Panc1 (cell line): ENCODE measurements around the gene LYPLA2. TPM values are rescaled to one million over a fixed set of nuclear protein-coding genes. Genes with fewer than 3 reads are reported as not detected.

Experiments
- ATAC-seq: fragments of 200-7000 bp; cut with Tn5 transposase; 2 replicates; pipeline ENCODE4 v1.9.1; 2020; ENCODE audit warnings: mild to moderate bottlenecking, moderate library complexity
- BruUV-seq: library from RNA; stranded (reverse); fragments of 400-500 nt; replicated peaks from 2 replicates; lab custom pipeline; 2021; lab: Mats Ljungman, UMichigan
- CTCF ChIA-PET: fragments of 300-600 bp; sonication (Branson Sonifier 250); formaldehyde crosslinking; loops from one replicate; lab custom pipeline; 2022; ENCODE audit warnings: antibody characterized with exemption; lab: Charles Lee
- POLR2A ChIA-PET: fragments of 300-600 bp; sonication (Branson Sonifier 250); formaldehyde crosslinking; loops from one replicate; lab custom pipeline; 2022; ENCODE audit warnings: antibody characterized with exemption; lab: Charles Lee
- DNase-seq: peaks from one replicate; pipeline ENCODE4 v3.0.0-alpha.2; 2010; ENCODE audit warnings: low read depth, low spot score
- H3K27ac ChIP-seq: 2 replicates; pipeline ENCODE4 v1.5.1; 2011; ENCODE audit warnings: mild to moderate bottlenecking, low read length, inconsistent platforms
- H3K27me3 ChIP-seq: fragments of 200-500 bp; sonication (Bioruptor generic); 2 replicates; pipeline ENCODE4 v1.6.0; 2014; ENCODE audit warnings: low read length, inconsistent platforms; ENCODE audit not compliant: control insufficient read depth, insufficient read depth
- H3K36me3 ChIP-seq: fragments of 200-500 bp; sonication (Bioruptor generic); 2 replicates; pipeline ENCODE4 v1.5.1; 2014; ENCODE audit warnings: inconsistent platforms, mild to moderate bottlenecking, low read length, moderate library complexity; ENCODE audit not compliant: control insufficient read depth, insufficient read depth
- H3K4me1 ChIP-seq: 2 replicates; pipeline ENCODE4 v1.5.1; 2011; ENCODE audit warnings: inconsistent platforms, mild to moderate bottlenecking, low read length, moderate library complexity; ENCODE audit not compliant: control insufficient read depth, insufficient read depth
- H3K4me3 ChIP-seq, 2 experiments: 2 replicates each; pipeline ENCODE4 v1.5.1; 2011 to 2012; ENCODE audit warnings: low read depth in 2 of 2, low read length in 2 of 2, mild to moderate bottlenecking in 2 of 2, inconsistent platforms in 1 of 2, moderate library complexity in 1 of 2
- H3K9me3 ChIP-seq: fragments of 200-500 bp; sonication (Bioruptor generic); 2 replicates; pipeline ENCODE4 v1.5.1; 2014; ENCODE audit warnings: low read depth, mild to moderate bottlenecking, inconsistent platforms, low read length, moderate library complexity; ENCODE audit not compliant: control insufficient read depth, insufficient read depth
- POLR2AphosphoS5 ChIP-seq: IDR thresholded peaks from 2 replicates; pipeline ENCODE4 v1.6.1; 2012; ENCODE audit warnings: mild to moderate bottlenecking, low read depth, low read length, moderate library complexity
- SIN3A ChIP-seq: IDR thresholded peaks from 2 replicates; pipeline ENCODE4 v1.6.1; 2012; ENCODE audit warnings: low read depth, mild to moderate bottlenecking, low read length, moderate library complexity, borderline replicate concordance; ENCODE audit not compliant: insufficient read depth
- TCF7L2 ChIP-seq: IDR thresholded peaks from 2 replicates; pipeline ENCODE4 v1.6.1; 2011; ENCODE audit warnings: mild to moderate bottlenecking, low read depth, low read length, inconsistent platforms
- in situ Hi-C: cut with HindIII; loops from 2 replicates; pipeline ENCODE4 v1.10.0; 2016; ENCODE audit warnings: low sequenced_read_pairs, low pct_unique_long_range_greater_than_20kb
- intact Hi-C: fragments of 100-400 bp; cut with micrococcal nuclease; formaldehyde crosslinking; loops from one replicate; pipeline ENCODE4 v1.10.0; 2022; ENCODE audit not compliant: unreplicated experiment
- total RNA-seq: library from RNA; stranded (reverse); gene quantifications from one replicate; pipeline ENCODE4 v1.2.1, GENCODE V29; 2021; ENCODE audit not compliant: unreplicated experiment
- TF ChIP-seq, protein P1 (sequence below): fragments of 450-650 bp; IDR thresholded peaks from 2 replicates; pipeline ENCODE4 v1.5.1; 2017; ENCODE audit warnings: mild to moderate bottlenecking
- TF ChIP-seq, protein P2 (sequence below), 2 experiments: IDR thresholded peaks; 2 replicates each; pipeline ENCODE4 v1.6.1; 2011 to 2012; ENCODE audit warnings: low read depth in 2 of 2, control low read depth in 1 of 2, low read length in 1 of 2, mild to moderate bottlenecking in 1 of 2, moderate library complexity in 1 of 2; ENCODE audit not compliant: insufficient read depth in 1 of 2

LYPLA2 gene
- total RNA-seq, 1 experiment from 2014 or later: 82.9 TPM

DNA sequence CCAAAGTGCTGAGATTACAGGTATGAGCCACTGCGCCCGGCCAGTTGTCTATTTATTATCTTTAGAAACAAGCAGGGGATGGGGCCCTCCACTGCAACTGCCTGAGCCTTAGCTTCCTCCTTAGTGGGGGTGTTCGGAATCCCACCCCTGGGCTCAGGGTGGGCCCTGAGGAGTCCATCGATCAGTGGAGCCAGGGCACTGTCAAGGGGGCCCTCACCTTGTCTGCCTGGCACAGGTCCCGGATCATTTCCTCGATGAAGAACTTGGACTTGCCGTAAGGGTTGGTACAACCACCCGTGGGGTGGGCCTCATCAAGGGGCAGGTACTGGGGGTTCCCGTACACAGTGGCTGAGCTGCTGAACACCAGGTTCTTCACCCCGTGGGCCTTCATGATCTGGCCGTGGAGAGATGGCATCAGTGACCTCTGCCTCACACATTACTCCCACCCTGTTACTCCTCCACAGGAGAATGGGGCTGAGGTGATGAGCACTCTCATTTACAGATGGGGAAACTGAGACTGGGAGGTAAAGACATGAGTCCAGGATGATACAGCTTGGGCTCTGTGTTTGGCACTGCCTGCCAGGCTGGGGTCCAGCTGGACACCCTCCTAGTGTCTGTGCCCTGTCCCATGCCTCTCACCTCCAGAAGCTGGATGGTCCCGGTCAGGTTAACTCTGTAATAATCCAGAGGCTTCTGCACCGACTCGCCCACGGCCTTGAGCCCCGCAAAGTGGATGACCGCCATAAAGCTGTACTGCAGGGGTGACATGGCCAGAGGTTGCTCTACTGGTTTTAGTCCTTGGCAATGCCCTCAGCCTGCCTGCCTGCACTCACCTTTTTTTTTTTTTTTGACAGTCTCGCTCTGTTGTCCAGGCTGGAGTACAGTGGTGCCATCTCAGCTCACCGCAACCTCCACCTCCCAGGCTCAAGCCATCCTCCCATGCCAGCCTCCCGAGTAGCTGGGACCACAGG is 6.8 kb downstream of the LYPLA2 start:
- CTCF ChIA-PET: interaction anchor here (0.6 to 2.4 kb wide), 4 partner anchors 16 to 31 kb away, joined by 3 to 13 read pairs (median 5); partner anchors contain the start of gene PITHD1
- H3K27ac ChIP-seq: no peak overlapping the region
- TF ChIP-seq, protein P1, sequence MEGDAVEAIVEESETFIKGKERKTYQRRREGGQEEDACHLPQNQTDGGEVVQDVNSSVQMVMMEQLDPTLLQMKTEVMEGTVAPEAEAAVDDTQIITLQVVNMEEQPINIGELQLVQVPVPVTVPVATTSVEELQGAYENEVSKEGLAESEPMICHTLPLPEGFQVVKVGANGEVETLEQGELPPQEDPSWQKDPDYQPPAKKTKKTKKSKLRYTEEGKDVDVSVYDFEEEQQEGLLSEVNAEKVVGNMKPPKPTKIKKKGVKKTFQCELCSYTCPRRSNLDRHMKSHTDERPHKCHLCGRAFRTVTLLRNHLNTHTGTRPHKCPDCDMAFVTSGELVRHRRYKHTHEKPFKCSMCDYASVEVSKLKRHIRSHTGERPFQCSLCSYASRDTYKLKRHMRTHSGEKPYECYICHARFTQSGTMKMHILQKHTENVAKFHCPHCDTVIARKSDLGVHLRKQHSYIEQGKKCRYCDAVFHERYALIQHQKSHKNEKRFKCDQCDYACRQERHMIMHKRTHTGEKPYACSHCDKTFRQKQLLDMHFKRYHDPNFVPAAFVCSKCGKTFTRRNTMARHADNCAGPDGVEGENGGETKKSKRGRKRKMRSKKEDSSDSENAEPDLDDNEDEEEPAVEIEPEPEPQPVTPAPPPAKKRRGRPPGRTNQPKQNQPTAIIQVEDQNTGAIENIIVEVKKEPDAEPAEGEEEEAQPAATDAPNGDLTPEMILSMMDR: no peak
- TF ChIP-seq TCF7L2: no peak
- no peak for TF ChIP-seq SIN3A
- TF ChIP-seq POLR2AphosphoS5: no peak; the same call in 1 of the 2 replicates
- TF ChIP-seq, protein P2, sequence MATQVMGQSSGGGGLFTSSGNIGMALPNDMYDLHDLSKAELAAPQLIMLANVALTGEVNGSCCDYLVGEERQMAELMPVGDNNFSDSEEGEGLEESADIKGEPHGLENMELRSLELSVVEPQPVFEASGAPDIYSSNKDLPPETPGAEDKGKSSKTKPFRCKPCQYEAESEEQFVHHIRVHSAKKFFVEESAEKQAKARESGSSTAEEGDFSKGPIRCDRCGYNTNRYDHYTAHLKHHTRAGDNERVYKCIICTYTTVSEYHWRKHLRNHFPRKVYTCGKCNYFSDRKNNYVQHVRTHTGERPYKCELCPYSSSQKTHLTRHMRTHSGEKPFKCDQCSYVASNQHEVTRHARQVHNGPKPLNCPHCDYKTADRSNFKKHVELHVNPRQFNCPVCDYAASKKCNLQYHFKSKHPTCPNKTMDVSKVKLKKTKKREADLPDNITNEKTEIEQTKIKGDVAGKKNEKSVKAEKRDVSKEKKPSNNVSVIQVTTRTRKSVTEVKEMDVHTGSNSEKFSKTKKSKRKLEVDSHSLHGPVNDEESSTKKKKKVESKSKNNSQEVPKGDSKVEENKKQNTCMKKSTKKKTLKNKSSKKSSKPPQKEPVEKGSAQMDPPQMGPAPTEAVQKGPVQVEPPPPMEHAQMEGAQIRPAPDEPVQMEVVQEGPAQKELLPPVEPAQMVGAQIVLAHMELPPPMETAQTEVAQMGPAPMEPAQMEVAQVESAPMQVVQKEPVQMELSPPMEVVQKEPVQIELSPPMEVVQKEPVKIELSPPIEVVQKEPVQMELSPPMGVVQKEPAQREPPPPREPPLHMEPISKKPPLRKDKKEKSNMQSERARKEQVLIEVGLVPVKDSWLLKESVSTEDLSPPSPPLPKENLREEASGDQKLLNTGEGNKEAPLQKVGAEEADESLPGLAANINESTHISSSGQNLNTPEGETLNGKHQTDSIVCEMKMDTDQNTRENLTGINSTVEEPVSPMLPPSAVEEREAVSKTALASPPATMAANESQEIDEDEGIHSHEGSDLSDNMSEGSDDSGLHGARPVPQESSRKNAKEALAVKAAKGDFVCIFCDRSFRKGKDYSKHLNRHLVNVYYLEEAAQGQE (IDR thresholded peaks at IDR 0.05; ENCODE audit: insufficient read depth in 1 of 2, low read depth in 2 of 2, low read length in 1 of 2): no peak
- no peak overlapping the region for H3K4me3 ChIP-seq
- ATAC-seq: no peak
- H3K36me3 ChIP-seq: peaks cover 8% of the 10 kb centered on the region; the same call in 1 of the 2 replicates
- POLR2A ChIA-PET: interaction anchor here (0.7 to 1.6 kb wide), 2 partner anchors 20 to 80 kb away, joined by 3 to 4 read pairs; partner anchors contain the start of gene PITHD1
- no peaks in the 10 kb centered on the region for H3K9me3 ChIP-seq
- intact Hi-C loops: no loop called here
- BruUV-seq: no TSS peak
- DNase-seq: no peak
- in situ Hi-C loops: no loop called here
- H3K4me1 ChIP-seq: peaks cover 57% of the 10 kb centered on the region
- no peaks in the 10 kb centered on the region for H3K27me3 ChIP-seq

DNA sequence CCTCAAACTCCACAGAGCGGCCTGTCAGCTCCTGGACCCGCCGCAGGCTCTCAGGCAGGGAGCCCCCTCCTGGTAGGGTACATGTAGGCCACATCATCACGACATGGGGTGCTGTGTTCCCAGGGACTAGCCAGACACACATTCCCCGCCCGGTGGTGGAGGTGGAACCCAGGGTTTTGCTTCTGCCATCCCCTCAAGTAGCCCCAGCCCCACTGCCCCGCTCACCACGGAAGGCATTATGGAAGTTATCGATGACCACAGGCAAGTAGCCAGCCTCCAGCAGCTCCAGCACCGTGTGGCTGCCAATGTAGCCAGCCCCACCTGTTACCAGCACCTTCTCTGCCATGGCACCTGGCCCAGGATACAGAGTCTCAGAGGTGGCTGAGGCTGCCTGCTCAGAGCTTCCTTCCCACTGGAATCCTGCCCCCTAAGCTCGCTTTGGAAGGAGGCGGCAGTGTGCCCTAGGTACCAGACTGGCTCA is 7.8 kb downstream of the LYPLA2 start:
- TF ChIP-seq SIN3A (no peak), POLR2AphosphoS5 (no peak)
- TF ChIP-seq, protein P2 (IDR thresholded peaks at IDR 0.05; ENCODE audit: insufficient read depth in 1 of 2, low read depth in 2 of 2, low read length in 1 of 2): no peak
- TF ChIP-seq, protein P1: peak; percentile 68

More for the DNA sequence above, 7.8 kb downstream of the LYPLA2 start:
- POLR2A ChIA-PET: interaction anchor here (0.7 kb wide), 1 partner anchor 81 kb away, joined by 3 read pairs; no protein-coding TSS in a partner anchor
- ATAC-seq (no peak), DNase-seq (no peak)
- Histone ChIP-seq H3K9me3 (no peaks in the 10 kb centered on the region), H3K27me3 (no peaks in the 10 kb centered on the region), H3K36me3 (peaks cover 8% of the 10 kb centered on the region; the same call in 1 of the 2 replicates), H3K4me1 (peaks cover 47% of the 10 kb centered on the region), H3K4me3 (peak overlapping the region; percentile 86 to 89), H3K27ac (peak overlapping the region; percentile 94)
- no TSS peak for BruUV-seq
- in situ Hi-C loops (no loop called here), intact Hi-C loops (no loop called here)
- CTCF ChIA-PET: interaction anchor here (0.6 to 2.4 kb wide), 4 partner anchors 17 to 29 kb away, joined by 4 to 13 read pairs (median 6); partner anchors contain the start of gene PITHD1
